ENCODE results near the gene IST1.
"Not testable (repeated sequence)": the region's sequence is repeated elsewhere in the genome, so short reads cannot be mapped to it uniquely, and the experiment has no call there.

The IST1 gene

DNA sequence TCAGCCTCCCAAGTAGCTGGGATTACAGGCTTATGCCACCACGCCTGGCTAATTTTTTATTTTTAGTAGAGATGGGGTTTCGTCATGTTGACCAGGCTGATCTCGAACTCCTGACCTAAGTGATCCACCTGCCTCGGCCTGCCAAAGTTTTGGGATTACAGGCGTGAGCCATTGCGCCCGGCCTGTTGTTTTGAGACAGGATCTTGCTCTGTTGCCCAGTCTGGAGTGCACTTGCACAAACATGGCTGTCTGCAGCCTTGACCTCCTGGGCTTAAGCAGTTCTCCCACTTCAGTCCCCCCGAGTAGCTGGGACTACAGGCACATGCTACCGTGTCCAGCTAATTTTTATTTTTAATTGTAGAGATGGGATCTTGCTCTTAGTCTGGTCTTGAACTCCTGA, 8.9 kb downstream of the IST1 start:
- TF ChIP-seq ZFX (IDR thresholded peaks at IDR 0.05; ENCODE audit: borderline replicate concordance) (no peak), CTCF (IDR thresholded peaks at IDR 0.05) (no peak)
- no peak overlapping the region for H3K27ac ChIP-seq

GRCh38 chr16:71905765-71906164, 10.4 kb downstream of the IST1 start:
- not testable (repeated sequence) for H3K27ac ChIP-seq

GRCh38 chr16:71911121-71911520, 15.8 kb downstream of the IST1 start:
- no peak for TF ChIP-seq CTCF (IDR thresholded peaks at IDR 0.05)

DNA sequence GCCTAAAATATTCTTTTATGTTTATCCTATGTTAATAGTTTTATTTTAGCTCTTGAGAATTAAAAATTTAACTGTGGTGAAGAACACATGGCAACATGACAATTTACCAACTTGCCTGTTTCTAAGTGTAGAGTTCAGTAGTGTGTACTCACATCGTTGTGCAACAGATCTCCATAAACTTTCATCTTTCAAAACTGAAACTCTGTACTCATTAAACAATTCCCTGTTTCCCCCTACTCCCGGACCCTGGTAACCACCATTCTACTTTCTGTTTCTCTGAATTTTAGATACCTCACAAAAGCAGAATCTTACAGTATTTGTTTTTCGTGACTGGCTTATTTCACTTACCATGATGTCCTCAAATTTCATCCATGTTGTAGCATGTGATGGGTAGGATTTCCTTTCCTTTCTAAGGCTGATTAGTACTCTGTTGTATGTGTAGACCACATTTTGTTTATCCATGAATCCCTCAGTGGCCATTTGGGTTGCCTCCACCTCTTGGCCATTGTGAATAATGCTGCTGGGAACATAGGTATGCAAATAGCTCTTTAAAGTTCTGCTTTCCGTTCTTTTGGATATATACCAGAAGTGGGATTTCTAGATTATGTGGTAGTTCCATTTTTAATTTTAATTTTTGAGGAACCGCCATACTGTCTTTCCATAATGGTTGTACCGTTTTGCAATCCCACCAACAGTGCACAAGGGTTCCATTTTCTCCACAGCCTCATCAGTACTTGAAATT, 17.4 kb downstream of the IST1 start:
- no peak overlapping the region for H3K27ac ChIP-seq
- TF ChIP-seq ZFX (IDR thresholded peaks at IDR 0.05; ENCODE audit: borderline replicate concordance), result no peak

More at GRCh38 chr16:71911121-71911520, 15.8 kb downstream of the IST1 start:
- no peak overlapping the region for H3K27ac ChIP-seq

- no peak overlapping the region for H3K27ac ChIP-seq
Measured at GRCh38 chr16:71914802-71915201, 19.5 kb downstream of the IST1 start.

GRCh38 chr16:71915350-71915749, 20.0 kb downstream of the IST1 start:
- no peak for TF ChIP-seq ZFX (IDR thresholded peaks at IDR 0.05; ENCODE audit: borderline replicate concordance)
- no peak for TF ChIP-seq CTCF (IDR thresholded peaks at IDR 0.05)
- no peak overlapping the region for H3K27ac ChIP-seq

More at GRCh38 chr16:71914802-71915201, 19.5 kb downstream of the IST1 start:
- no peak for TF ChIP-seq ZFX (IDR thresholded peaks at IDR 0.05; ENCODE audit: borderline replicate concordance)
- TF ChIP-seq CTCF (IDR thresholded peaks at IDR 0.05), result no peak

GRCh38 chr16:71916397-71916920, 21.1 kb downstream of the IST1 start:
- H3K27ac ChIP-seq, result no peak overlapping the region
- TF ChIP-seq ZFX (IDR thresholded peaks at IDR 0.05; ENCODE audit: borderline replicate concordance), result no peak
- no peak for TF ChIP-seq CTCF (IDR thresholded peaks at IDR 0.05)

- TF ChIP-seq ZFX (IDR thresholded peaks at IDR 0.05; ENCODE audit: borderline replicate concordance), result no peak
- no peak for TF ChIP-seq CTCF (IDR thresholded peaks at IDR 0.05)
Measured at GRCh38 chr16:71917900-71918299, 22.6 kb downstream of the IST1 start.

More at GRCh38 chr16:71917900-71918299, 22.6 kb downstream of the IST1 start:
- no peak overlapping the region for H3K27ac ChIP-seq

Data from 22Rv1 (cell line).